Measurements from ENCODE around the gene BPNT1. TPM values are rescaled to one million over a fixed set of nuclear protein-coding genes. Genes with fewer than 3 reads are reported as not detected.

BPNT1 gene
- 22.8 and 23.6 TPM in 2 replicates for total RNA-seq

GRCh38 chr1:220089650-220090556 is at the start of gene BPNT1:
BPNT1 (minus strand) TSS chr1:220089788; CDS start chr1:220079846, 9,942 bp downstream.
- H3K36me3 Mint-ChIP-seq (ENCODE audit: low read depth), result peaks cover 8% of the 10 kb centered on the region
- peak within 1 kb of the TSS; percentile 95 for H3K4me3 Mint-ChIP-seq
- intact Hi-C loops (cut with micrococcal nuclease), result loop anchor here (1.0 to 5.0 kb wide), 5 partner anchors 44 to 1687 kb away; partner anchors contain the start of genes C1orf115 and EPRS1
- H3K27me3 Mint-ChIP-seq, result no peaks in the 10 kb centered on the region
- TF ChIP-seq CTCF (IDR thresholded peaks at IDR 0.05), result no peak
- DNase-seq (peak; percentile 88), ATAC-seq (ENCODE audit: low read depth) (peak; percentile 69)
- peaks cover 34% of the 10 kb centered on the region for H3K4me1 Mint-ChIP-seq
- no peaks in the 10 kb centered on the region for H3K9me3 Mint-ChIP-seq
- H3K27ac Mint-ChIP-seq, result peak within 1 kb of the TSS; percentile 96
- ChIA-PET CTCF (interaction anchor here (0.8 kb wide), 1 partner anchor 23 kb away, joined by 3 read pairs; no protein-coding TSS in a partner anchor), POLR2A (interaction anchor here (0.5 to 2.4 kb wide), 11 partner anchors 23 to 1805 kb away, joined by 3 to 13 read pairs (median 6); partner anchors contain the start of genes EPRS1 and RRP15)

- H3K27me3 Mint-ChIP-seq, result no peaks in the 10 kb centered on the region
- ChIA-PET POLR2A (interaction anchor here (0.7 kb wide), 1 partner anchor 139 kb away, joined by 9 read pairs; no protein-coding TSS in a partner anchor), CTCF (no interaction called here)
- no peaks in the 10 kb centered on the region for H3K9me3 Mint-ChIP-seq
- no peak overlapping the region for H3K4me3 Mint-ChIP-seq
- H3K27ac Mint-ChIP-seq, result no peak overlapping the region
- ATAC-seq (ENCODE audit: low read depth), result no peak
- H3K36me3 Mint-ChIP-seq (ENCODE audit: low read depth), result peaks cover 79% of the 10 kb centered on the region
- peaks cover 4% of the 10 kb centered on the region for H3K4me1 Mint-ChIP-seq
- intact Hi-C loops (cut with micrococcal nuclease), result no loop called here
- no peak for DNase-seq
- TF ChIP-seq CTCF (IDR thresholded peaks at IDR 0.05), result no peak
These were observed 47.6 kb upstream of the BPNT1 start for GRCh38 chr1:220137019-220137786.

DNA sequence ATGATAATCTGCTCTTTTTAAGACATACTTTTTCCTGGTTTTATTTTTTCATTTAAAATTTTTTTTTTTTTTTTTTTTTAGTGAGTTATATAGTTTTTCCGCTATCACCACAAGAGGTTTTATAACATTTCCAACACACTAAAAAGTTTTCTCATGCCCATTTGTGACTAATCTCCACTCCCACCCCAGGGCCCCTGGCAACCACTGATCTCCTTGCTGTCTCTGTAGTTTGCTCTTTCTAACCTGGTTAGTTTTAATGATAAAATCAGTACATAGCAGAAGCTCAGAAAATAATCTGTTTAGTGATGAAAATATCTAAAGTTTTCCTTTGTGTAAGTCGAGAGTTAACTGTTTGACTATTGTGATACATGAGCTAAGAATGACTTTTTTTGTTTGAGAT is 46.2 kb upstream of the BPNT1 start:
- ChIA-PET CTCF (interaction anchor here (0.6 kb wide), 1 partner anchor 24 kb away, joined by 3 read pairs; no protein-coding TSS in a partner anchor), POLR2A (no interaction called here)
- H3K27me3 Mint-ChIP-seq, result no peaks in the 10 kb centered on the region
- peaks cover 71% of the 10 kb centered on the region for H3K36me3 Mint-ChIP-seq (ENCODE audit: low read depth)
- peaks cover 4% of the 10 kb centered on the region for H3K4me1 Mint-ChIP-seq
- H3K9me3 Mint-ChIP-seq, result no peaks in the 10 kb centered on the region
- no peak for TF ChIP-seq CTCF (IDR thresholded peaks at IDR 0.05)
- no peak overlapping the region for H3K27ac Mint-ChIP-seq
- H3K4me3 Mint-ChIP-seq, result no peak overlapping the region
- intact Hi-C loops (cut with micrococcal nuclease), result no loop called here
- DNase-seq (no peak), ATAC-seq (ENCODE audit: low read depth) (no peak)

DNA sequence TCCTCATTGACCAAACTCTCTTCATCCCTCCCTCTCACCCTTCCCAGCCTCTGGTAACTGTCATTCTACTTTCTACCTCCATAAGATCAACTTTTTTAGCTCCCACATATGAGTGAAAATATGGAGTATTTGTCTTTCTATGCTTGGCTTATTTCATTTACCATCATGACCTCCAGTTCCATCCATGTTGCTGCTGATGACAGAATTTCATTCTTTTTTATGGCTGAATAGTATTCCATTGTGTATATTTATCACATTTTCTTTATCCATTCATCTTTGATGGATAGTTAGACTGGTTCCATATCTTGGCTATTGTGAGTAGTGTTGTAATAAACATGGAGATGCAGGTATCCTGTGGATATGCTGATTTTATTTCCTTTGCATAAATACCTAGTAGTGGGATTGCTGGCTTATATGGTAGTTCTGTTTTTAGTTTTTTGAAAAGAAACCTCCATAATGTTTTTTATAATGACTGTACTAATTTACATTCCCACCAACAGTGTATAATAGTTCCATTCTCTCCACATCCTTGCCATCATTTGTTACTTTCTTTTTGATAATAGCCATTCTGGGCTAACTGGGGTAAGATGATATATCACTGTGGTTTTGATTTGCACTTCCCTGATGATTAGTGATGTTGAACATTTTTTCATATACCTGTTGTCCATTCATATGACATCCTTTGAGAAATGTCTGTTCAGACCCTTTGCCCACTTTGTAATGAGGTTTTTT is 40.1 kb upstream of the BPNT1 start:
- peaks cover 70% of the 10 kb centered on the region for H3K36me3 Mint-ChIP-seq (ENCODE audit: low read depth)
- no peak for DNase-seq
- intact Hi-C loops (cut with micrococcal nuclease), result no loop called here
- peaks cover 7% of the 10 kb centered on the region for H3K9me3 Mint-ChIP-seq
- ChIA-PET POLR2A (no interaction called here), CTCF (no interaction called here)
- no peak for ATAC-seq (ENCODE audit: low read depth)
- H3K4me1 Mint-ChIP-seq, result no peaks in the 10 kb centered on the region
- no peak for TF ChIP-seq CTCF (IDR thresholded peaks at IDR 0.05)
- no peak overlapping the region for H3K4me3 Mint-ChIP-seq
- H3K27ac Mint-ChIP-seq, result no peak overlapping the region
- no peaks in the 10 kb centered on the region for H3K27me3 Mint-ChIP-seq
